Measurements from ENCODE around the gene LRFN3.
"Not testable (repeated sequence)": the region's sequence is repeated elsewhere in the genome, so short reads cannot be mapped to it uniquely, and the experiment has no call there.

- not testable (repeated sequence) for TF ChIP-seq CTCF (IDR thresholded peaks at IDR 0.05 in 8 of 11, conservative IDR thresholded peaks at IDR 0.05 in 3 of 11); POLR2A (IDR thresholded peaks at IDR 0.05)
These were observed 44.4 kb upstream of the LRFN3 start for GRCh38 chr19:35891819-35892218.
